Measurements from ENCODE around the gene DCST2. TPM values are rescaled to one million over a fixed set of nuclear protein-coding genes. Genes with fewer than 3 reads are reported as not detected.

Gene DCST2
- total RNA-seq, 1 donor from 2014 or later = 0.23 TPM

DNA sequence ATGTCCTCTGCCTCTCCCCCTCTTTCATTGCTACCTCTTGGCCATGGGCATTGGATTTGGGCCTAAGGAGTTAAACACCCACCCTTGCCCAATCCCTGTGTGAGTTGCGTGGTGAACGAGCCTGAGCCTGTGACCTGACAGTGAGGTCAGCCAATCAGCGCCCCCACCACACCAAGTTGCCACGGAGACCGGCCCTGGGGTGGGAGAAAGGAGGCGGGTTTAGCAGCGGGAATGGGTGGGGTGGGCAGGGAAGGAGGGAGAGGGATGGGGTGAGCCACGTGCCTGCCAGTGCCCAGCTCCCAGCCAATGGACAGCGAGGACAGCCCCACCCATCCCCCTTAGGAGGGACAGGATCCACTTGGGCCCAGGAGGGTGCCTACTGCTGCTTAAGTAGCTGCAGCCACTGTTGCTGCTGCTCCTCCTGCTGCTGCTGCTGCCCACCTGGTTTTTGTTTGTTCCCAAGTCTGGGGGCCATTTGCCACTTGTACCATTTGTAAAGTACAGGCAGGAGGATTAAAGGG is 21.5 kb downstream of the DCST2 start:
- intact Hi-C loops (cut with micrococcal nuclease) = no loop called here

DNA sequence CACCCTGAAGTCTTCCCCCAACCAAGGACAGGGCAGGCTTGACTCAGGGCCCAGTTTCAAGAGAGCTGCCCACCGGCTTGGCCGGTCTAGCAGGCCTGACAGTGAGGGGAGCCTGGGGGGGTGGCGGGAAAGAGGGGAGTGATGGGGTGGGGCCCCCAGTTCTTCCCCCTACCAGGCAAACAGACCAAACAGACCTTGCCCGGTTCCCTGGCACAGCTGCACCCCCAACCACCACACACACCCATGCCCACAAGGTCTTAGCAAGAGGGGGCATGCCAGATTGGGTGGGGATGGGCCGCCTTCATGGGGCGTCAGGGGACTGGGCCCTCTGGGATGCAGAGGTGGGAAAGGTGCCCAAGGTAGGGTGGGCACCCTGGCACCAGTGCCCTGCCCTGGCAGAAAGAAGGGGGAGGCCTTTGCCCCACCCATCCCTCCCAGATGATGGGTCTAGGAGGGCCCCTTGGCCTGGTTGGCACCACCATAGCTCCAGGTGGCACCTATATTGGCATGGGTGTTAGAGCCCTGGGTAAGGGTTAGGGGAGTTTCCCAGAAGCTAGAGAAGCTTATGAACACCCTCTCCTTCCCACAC is 22.1 kb downstream of the DCST2 start:
- intact Hi-C loops (cut with micrococcal nuclease) = no loop called here

DNA sequence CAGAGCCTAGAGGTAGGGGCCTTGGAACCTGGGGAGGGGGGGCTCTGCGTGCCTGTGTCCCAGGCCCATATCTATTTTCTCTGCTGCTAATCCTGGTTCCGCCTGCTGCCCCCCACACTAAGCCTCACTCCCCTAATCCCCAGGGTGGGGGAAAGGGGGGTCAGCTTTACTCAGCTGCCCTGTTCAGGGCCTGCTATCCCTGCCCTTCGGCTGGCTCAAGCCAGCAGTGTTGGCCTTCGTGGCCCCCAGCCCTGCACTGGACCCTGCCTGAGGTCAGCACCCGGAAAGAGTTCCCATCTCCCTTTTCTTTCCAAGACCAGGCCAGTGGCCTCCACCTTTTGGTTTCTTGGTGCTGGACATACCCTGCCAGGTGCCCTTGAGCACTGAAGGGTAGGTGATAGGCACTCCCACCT is 22.6 kb downstream of the DCST2 start:
- intact Hi-C loops (cut with micrococcal nuclease) = no loop called here

DNA sequence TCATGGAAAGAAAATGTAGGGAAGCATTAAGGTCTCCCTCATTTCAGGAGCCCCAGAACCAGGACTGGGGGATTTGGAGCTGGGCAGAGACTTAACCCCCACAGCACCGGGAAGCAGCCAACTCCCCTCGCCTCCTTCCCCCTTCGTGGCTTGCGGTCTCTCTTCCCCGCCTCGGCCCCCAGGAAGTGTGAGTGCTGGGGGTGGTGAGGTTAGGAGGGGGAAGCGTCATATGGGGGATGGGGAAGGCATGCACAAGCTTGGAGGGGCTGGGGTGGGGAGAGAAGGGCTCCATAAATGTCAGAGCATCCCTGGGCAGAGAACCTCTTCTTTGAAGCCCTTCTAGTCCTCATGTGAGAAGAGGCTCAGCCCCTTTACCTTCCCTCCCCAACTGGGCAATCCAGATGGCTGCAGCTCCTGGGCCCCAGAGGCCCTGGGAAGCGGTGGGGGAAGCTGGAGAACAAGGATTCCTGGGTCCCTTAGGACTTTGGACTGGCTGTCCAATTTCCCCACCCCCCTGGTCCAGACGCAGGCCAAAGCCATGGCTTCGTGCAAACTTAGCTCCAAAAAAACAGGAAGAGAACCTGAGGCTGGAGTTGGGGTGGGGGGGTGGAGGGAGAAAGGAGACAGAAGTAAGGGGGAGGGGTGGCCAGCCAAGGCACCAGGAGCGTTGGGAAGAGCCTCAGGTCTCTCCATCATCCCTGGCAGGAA is 23.2 kb downstream of the DCST2 start:
- intact Hi-C loops (cut with micrococcal nuclease) = no loop called here

DNA sequence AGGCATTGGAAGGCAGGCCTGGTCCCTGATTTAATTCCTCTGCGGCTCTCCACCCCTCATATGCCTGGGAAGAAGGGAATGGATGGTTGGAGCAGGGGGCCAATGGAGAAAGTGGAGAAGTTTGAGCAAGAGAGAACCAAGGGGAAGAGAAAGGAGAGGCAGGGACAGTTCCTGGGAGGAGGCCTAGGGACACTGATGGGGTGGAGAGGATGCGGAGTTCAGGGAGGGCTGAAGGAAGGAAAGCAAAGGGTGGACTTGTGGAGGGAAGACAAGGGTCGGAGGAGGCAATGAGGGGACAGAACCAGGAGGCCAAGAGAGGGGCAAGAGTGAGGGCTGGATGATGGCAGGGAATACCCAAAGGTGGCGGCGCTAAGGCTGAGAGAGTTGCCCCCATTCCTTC is 23.8 kb downstream of the DCST2 start:
- intact Hi-C loops (cut with micrococcal nuclease) = no loop called here

DNA sequence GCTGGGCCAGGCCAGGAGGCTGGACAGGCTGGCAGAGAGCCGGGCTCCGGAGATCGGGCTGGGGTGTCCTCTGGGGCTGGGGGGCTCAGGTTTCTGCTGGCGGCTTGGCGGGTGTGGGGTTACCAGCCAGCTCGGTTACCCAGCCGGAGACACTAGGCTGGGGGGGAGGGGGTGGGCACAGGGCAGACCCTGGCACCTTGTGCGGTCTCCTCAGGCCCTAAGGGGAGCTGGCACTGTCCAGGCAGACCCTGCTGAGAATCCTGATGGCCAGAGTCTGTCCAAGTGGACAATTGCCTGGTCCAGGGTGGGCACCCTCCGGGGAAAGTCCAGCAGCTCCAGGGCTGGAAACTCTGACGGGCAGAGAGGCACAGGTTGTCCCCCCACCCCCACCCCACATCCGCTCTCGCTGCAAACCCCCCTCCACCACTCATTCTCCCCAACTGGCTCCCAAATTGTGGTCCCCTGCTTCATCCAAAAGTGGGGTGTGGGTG is 24.3 kb downstream of the DCST2 start:
- intact Hi-C loops (cut with micrococcal nuclease) = no loop called here

DNA sequence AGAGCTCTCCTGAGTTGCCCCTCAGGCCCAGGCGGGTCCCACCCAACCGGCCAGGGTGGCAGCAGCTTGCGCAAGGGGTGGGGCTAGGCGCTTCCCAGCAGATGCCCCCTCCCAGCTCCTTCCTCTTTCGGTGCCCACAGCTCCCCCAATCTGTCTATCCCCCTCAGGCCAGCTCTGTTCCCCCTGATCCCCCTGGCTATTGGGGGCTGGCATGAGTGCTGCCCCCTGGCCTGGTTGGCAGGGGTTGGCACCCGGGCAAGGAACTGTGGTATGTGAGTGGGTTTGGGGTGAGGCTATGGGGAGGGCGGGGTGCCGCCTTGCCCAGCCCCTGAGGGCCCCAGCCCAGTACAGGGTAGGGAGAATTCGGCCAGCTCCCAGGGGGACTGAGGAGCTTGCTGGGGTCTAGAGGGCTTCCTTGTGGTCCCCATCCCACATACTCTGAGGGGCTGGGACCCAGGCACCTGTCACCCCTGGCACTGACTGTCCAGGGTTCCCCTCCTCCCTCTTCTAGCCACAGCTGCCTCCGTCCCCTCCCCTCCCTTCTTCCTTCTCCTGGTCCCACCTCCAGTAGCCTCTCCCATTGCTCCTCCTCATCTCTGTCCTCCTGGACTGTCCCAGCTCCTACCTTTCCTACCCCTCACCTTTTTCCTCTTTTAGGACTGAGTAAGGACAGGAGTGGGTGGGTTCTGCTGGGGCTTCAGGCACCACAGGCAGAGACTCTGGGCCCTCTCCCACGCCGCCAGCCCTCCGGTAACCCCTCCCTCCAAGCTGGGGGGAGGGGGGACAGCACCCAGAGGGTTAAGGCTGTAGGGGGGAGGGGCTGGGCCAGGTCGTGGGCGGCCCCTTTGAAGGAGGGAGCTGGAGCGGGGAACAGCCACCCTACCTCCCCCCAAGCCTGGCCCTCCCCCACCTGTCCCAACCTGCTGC is 25.3 kb downstream of the DCST2 start:
- intact Hi-C loops (cut with micrococcal nuclease) = no loop called here

DNA sequence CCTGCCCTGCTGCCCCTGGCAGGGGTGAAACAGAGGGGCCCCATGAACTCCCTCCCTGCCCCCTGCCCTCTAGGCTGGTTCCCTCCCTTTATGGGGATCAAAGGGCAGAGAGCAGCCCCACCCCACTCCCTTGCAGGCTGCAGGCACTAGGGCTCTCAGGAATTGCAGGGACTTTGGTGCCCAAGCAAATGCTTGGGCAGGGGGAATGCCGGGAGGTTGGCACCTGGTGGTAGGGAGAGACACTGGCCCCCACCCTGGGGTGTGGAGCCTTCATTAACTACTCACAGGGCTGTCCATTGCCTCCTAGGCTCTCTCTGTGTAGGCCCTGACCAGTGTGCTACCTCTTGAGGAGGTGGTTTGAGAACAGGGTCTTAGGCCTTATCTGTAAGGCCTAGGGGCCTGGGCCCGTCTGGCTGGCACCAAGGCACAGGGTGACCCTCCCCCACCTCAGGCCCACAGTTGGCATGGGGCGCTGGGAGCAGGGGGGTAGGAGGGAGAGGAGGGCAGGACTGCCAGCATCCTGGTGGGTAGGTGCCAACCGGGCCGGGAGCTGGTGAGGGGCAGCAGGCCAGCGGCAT is 26.2 kb downstream of the DCST2 start:
- intact Hi-C loops (cut with micrococcal nuclease) = no loop called here

DNA sequence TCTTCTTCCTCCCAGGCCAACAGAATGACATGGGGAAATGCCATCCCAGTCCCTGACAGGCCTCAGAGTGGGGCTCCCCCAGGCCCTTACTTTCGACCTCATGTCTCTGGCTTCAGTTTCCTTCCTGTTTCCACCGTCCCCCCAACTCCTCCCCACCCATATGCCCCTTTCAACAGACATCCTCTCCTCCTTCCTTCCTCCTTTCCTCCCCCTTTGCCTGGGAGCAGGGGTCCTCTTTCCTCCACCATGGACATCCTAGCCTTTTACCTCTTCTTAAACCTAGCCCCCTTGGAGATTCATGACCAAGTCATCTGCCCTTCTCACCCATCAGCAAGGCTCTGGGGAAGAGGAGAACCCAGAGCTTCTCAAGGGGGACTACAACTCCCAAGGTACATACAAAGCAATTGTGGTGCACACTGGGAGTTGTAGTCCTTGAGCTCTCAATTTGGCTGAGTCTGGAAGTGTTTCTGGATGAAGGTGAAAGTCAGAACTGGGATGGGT is 26.9 kb downstream of the DCST2 start:
- intact Hi-C loops (cut with micrococcal nuclease) = no loop called here

DNA sequence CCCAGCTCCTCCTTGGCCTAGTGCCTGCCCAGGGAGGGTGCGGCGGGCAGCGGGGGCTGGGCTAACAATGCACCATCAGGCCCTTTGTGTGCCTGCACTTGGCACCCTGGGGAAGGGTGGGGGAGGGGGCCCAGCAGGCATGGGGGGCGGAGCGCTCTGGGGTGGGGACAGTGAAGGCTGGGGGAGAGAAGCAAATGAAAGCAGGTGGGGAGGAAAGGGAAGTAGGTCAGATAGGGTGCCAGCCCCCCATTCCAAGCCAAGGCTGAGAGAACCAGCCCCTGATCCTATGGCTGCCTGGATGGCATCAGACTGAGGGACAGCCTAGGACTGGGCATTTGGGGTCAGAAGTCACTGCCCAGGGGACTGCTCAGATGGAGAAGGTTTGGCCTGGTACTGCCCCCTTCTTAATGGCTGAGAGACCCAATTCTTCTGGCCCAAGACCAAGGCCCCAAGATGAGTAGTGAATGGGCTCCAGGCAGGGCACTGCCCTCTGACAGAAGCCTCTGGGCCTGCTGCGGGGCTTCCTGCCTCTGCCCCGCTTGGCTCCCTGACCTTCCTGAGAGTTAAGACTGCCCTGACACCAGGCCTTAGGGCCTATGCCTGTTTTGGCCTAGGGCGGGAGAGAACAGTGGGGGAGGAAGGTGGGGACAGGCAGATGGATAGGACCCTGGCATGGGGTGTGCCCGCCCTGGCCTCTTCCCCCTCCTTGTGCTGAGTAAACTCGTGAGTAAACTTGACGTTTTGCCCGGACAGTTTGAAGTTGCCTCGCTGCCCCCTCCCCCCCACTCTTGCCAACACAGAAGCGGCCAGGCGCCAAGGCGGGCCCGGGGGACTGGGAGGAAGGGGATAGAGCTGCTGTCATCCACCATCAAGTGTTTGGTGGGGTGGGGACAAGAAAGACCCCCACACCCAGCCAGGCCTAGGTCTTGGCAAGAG is 28.2 kb downstream of the DCST2 start:
- intact Hi-C loops (cut with micrococcal nuclease) = no loop called here

DNA sequence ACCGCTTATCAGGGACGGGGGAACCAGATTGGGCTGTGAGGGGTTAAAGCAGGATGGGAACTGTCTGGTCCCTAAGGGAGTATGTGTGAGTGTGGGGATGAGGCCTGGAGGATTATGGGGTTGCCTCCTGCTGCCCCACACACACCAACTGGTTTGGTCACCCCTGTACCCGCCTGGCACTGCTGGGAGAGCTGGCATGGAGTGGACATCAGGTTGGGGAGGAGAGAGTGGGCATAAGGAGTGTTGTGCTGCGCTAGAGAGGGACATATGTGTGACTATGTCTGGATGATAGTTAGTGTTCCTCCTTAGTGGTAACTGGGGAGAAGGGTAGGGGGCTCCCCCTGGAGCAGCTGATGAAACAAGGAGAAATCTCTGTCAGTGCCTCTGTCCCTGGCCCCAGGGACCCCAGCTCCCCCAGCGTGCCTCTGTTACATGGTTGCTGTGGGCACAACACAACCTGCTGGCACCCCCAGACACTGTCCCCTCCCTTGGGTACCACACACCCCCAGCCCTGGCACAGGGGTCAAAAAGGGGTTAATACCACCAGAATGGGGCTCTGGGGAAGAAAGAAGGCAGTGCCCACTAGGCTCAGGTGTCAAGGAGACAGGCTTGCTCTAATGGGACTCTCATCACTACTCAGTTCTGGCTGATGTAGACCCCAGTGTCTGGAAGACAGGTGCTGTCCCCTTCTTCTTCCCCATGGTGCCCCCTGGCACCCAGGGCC is 29.1 kb downstream of the DCST2 start:
- intact Hi-C loops (cut with micrococcal nuclease) = loop anchor here (5.0 kb wide), 1 partner anchor 1498 kb away; the partner anchor contains the start of gene MEF2D

DNA sequence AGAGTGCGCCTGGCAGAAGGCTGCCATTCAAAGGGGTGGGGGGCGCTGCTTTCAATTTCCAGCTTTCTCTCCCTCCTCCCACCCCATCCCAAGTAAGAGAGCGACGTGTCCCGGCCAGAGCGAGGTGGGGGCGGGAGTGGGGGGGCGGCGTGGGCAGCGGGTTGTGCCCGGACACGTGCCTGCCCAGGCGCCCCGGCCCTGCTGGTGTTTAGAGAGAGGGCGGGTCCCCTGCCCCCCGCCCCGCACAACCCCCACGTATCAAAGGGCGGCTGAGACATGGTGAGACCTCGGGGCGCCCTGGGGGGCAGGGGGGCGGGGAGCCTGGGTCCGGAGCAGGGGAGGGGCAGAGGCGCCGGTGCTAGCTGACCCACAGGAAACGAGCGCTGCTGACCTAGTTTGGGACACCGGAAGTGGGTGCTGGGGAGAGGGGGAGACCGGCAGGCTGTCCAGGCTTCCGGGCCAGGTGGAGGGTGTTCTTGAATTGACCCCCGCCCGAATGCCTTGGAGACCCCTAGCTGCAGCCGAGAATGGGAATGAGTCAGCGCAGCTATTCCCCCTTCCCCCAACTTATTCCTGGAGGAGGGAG is 29.7 kb downstream of the DCST2 start:
- intact Hi-C loops (cut with micrococcal nuclease) = loop anchor here (2.0 to 5.0 kb wide), 2 partner anchors 81 to 1498 kb away; partner anchors contain the start of gene MEF2D

DNA sequence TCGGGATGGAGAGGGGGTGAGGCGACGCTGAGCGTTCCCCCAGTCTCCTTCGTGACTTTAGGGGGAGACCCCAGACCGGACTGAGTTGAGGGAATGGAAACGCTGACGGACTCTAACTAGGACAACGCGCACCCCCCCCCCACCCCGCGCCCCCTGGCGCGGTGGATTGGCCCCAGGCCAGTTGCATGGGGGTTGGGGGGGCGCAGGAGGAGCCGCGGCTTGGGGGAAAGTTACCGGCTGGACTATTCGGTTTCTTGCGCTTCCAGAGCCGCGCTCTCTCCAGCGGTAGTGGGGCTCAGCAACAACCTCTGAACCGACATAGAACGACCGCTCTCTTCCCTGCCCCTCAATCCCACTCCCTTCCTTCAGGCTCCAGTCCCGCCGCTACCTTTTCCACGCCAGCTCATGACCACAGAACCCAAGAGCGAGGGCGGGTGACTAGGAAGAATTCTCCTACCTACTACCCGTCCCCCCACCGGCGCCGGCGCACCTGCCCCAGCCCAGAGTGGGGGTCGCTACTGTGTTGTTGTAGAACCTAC is 30.3 kb downstream of the DCST2 start:
- intact Hi-C loops (cut with micrococcal nuclease) = loop anchor here (2.0 to 5.0 kb wide), 2 partner anchors 82 to 1499 kb away; partner anchors contain the start of gene MEF2D

DNA sequence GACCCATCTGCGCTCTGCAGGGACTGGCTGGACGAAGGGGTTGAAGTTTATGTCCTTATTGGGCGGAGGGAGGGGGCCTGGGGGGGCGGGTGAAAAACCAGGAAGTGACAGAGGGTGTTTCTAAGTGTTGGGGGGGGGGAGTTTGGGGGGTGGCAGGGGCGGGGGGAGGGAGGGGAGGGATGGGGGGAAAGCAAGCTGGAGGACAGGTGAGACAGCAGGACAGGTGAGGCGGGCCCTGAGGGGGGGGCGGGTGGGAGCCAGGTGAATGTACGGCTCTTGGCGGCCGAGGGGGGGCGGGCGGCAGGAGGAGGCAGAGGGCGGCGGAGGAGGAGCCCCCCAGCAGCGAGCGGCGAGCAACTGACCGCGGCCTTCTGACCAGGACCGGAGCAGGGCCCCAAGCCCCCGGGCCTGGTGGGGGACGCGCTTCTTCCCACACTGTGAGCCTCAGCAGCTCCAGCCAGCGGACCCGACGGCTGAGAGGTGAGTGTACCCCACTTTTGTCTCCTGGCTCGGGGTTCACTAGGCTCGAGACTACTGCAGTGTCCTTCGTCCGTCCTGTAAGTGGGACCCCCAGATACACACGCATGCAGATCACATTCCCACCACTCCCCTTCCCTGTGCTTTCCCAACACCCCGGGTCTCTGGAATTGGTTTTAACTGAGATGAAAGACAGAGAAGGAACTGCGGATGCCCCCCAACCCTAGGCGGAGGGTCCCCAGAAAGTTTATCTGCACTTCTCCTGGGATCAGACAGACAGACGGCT is 30.9 kb downstream of the DCST2 start, which contains the start of gene ZBTB7B:
ZBTB7B (plus strand) TSS at position 339 of the 763 bp plus-strand sequence. CDS start 11,859 bp downstream, outside the sequence.
- intact Hi-C loops (cut with micrococcal nuclease) = loop anchor here (1.0 to 5.0 kb wide), 4 partner anchors 28 to 1500 kb away; partner anchors contain the start of genes CKS1B, EFNA4 and MEF2D

DNA sequence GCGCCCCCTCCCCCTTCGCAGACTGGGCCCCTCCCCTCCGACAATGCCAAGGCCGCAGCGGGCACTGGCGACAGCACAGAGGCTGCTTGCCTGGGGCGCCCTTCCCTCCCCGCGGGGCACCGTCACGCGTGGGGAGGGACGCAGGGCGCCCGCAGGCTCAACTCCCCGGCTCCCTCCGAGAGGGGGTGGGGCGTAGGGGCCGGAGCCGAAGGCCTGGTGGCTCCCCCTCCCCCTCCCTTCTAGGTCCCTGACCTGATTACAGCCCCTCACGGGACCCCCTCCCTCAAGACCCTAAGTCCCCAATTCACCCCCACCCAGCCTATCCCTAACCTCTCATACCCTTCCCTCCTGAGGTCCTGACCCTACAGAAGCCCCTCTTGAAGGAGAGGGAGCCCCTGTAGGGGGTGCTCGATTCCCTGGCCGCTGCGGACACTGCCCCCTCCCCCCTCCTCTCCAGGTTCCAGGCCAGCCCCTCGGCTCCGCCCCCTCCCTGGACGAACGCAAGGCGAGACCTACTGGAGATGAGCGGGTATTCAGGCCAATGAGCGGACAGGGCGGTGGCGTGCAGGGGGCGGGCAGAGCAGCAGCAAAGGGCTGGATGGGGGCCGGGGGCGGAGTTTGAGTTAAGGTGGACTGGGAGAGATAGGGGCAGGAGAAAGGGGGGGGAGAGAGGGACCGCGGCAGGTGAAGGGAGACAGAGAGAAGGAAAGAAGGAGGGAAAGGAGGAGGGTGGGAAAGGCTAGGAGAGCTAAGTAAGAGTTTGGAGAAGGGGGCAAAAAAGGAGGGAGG is 31.7 kb downstream of the DCST2 start:
- intact Hi-C loops (cut with micrococcal nuclease) = loop anchor here (1.0 to 5.0 kb wide), 7 partner anchors 19 to 1500 kb away; partner anchors contain the start of genes CKS1B, EFNA4, FLAD1 and MEF2D

DNA sequence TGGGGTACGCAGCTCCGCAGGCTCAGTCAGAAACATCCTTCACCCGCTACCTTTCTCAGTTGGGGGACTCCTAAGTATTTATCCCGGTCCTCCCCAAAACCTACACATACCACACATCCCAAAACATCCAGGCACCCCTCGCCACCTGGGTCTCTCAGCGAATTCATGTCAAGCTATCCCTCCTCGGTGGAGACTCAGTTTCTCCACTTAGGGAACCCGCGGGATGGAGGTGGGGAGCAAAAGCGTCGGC is 32.2 kb downstream of the DCST2 start:
- intact Hi-C loops (cut with micrococcal nuclease) = loop anchor here (1.0 to 5.0 kb wide), 4 partner anchors 18 to 1501 kb away; partner anchors contain the start of genes FLAD1 and MEF2D
